NOMO-1 treated with dmso at 0.1 percent for 144 hours (cell line): Measurements from ENCODE around the gene SPATS2.
"Not testable (repeated sequence)": the region's sequence is repeated elsewhere in the genome, so short reads cannot be mapped to it uniquely, and the experiment has no call there.

Experiments used
- DNase-seq: peaks from one replicate; lab custom pipeline; 2025; ENCODE audit not compliant: unreplicated experiment; lab: John Stamatoyannopoulos, UW

Gene SPATS2

DNA sequence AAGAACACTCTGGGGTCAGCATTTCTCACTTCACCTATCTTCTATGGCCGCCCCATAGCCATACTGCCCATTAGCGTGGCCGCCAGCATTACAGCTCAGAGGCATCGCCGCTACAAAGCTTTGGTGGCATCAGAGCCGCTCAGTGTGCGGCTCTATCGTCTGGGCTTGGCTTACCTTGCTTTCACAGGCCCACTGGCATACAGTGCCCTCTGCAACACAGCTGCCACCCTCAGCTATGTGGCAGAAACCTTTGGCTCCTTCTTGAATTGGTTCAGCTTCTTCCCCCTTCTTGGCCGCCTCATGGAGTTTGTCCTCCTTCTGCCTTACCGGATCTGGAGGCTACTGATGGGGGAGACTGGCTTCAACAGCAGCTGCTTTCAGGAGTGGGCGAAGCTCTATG lies 18.0 kb upstream of the SPATS2 start:
- no peak for DNase-seq

DNA sequence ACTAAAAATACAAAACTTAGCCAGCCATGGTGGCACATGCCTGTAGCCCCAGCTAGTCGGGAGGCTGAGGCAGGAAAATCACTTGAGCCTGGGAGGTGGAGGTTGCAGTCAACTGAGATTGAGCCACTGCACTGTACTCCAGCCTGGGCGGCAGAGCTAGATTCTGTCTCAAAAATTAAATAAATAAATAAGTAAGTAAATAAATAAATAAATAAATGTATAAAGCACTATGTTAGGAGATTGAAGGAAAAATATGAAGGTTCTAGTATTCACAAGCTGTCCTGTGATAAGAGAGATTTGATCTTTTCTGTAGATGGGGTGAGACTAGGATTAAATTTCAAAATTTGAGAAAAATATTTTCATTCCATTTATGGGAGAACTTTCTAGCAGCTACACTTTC lies 14.9 kb upstream of the SPATS2 start:
- no peak for DNase-seq

DNA sequence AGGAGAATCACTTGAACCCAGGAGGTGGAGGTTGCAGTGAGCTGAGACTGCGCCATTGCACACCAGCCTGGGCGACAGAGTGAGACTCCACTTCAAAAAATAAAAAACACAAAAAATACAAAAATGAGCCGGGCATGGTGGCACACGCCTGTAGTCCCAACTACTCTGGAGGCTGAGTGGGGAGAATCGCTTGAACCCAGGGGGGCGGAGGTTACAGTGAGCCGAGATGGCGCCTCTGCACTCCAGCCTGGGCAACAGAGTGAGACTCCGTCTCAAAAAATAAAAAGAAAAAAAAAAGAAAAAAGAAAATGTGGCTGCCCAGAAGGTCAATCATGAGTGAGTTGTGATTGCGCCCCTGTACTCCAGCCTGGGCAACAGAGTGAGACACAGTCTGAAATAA lies 11.3 kb upstream of the SPATS2 start:
- DNase-seq = no peak

DNA sequence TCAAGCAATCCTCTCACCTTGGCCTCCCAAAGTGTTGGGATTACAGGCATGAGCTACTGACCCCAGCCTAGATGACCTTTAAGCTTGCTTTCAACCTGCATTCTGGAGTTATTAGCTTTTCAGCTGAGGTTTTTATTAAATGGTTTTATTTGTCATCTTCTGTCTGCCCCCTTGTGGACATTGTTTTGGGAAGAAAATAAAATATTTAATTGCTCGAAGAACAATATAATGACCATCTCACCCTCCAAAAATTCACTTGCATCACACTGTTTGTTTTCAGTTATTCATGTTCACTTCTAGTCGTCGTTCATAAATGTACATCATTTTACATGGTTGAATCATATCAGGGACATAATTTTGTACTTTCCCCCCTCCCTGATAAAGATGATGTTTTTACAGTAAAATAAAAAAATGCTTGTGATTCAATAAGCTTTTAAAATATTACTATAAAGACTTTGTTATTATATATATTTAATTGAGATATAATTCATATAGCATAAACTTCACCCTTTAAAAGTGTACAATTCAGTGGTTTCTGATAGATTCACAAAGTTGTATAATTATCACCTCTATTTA lies 10.1 kb upstream of the SPATS2 start:
- no peak for DNase-seq

DNA sequence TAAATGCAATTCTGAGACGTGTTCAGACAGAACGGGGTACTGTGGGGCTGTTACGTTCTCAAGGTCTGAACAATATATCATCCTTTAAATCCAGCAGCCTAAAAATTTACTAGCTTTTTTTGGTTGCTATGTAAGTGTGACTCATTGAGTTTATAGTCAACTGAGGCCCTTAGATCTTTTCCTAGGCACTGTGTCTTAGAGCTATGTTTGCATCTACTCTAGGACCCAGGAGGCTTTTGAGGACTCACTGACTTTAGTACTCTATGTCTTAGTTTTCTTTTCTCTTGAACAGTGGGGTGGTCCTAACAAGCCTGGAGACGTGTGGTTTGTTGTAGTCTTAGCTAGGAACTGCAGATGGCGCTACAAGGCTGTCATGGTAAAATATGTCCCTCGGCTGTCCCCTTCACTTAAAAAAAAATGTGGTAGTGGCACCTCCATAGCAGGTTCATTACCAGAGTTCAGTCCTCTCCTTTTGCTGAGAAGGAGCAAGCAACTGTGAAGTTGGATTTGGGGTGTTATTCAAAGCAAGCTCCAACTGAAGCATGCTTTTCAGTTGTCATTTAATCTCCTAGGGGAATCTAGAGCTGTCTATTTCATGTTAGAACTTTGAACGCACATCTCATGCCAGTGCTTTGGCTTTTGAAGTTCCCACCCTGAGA lies 8.7 kb upstream of the SPATS2 start:
- peak; percentile 27 for DNase-seq

DNA sequence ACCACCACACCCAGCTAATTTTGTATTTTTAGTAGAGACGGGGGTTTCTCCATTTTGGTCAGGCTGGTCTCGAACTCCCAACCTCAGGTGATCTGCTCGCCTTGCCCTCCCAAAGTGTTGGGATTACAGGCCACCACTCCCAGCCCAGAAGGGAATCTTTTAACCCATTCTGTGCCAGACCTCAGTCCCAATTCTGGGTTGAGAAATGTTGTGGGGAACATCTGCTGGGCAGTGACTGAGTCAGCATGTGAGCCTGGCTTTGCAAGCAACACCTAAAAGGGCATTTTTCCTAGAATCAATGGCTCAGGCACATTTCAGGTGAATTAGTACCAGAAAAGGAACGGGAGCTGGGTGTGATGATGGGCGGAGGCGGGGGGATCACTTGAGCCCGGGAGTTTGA lies 7.6 kb upstream of the SPATS2 start:
- no peak for DNase-seq

DNA sequence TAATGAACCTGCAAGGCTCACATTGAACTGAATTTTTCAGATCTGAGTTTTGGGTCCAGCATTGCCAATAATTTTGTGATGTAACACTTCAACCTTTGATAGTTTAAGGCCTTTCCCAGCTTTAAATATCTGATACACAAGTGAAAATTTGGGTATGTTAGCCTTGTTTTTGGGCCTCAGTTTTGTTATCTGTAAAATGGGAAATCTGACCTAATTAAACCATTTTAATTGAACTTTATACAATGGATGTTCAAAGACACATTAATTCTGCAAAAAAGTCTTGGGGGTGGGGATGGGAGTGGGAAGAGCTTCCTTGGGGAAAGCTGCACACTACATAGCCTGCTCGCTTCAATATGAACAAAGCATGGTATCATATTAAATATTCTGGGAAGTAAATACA lies 5.2 kb upstream of the SPATS2 start:
- DNase-seq = no peak

DNA sequence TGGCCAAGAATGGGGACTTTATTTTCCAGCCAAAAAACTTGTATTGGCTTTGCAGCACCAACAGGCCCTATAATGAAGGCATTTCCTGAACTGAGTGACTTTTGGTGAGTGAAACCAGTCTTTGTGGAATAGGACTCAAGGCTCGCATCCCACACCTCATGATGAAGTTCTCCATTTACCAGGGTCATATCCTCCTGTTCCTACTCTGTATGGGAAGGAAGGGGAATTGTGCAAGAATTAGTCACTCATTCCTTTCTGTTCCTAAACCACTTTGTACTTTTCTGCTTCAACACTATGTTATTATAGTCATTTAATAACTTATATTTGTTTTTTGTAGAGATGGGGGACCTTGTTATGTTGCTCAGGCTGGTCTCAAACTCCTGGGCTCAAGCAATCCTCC lies 2.3 kb upstream of the SPATS2 start:
- DNase-seq = no peak

DNA sequence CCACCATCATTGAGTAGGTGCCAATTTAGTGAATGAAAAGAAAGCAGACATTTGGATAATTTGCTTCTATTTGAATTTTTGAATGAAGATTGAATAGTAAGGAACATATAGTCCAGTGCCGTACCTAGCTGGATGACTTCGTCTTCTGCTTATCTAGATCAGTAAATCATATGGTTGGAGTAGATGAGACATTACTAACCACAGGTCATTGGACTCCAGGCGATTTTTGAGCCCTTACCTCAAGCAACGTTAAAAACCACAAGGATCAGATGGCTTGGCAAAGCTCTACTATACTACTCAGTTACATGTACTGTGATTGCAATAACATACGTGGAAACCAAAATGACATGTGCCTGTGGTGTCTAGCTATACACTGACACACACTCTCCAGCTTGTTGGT lies 1.7 kb upstream of the SPATS2 start:
- no peak for DNase-seq

DNA sequence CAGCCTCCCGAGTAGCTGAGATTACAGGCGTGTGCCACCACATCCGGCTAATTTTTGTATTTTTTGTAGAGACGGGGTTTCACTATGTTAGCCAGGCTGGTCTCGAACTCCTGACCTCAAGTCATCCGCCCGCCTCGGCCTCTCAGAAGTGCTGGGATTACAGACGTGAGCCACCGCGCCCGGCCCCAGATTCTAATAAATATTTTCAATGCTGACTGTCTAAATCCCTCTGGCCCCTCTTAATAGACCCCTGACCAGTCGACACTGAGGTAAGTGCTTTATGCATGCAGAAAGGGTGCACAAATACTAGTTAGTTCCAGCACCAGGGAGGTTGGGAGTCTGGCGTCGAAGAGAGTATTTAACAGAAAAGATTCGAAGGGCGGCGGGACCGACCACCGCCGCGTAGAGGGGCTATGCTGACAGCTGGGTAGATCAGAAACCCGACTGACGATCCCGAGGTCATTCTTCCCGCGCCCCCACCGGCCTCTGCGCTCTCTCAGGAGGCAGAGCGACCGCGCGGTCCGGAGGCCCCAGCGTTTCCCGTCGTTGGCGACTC lies 1.1 kb upstream of the SPATS2 start:
- no peak for DNase-seq

DNA sequence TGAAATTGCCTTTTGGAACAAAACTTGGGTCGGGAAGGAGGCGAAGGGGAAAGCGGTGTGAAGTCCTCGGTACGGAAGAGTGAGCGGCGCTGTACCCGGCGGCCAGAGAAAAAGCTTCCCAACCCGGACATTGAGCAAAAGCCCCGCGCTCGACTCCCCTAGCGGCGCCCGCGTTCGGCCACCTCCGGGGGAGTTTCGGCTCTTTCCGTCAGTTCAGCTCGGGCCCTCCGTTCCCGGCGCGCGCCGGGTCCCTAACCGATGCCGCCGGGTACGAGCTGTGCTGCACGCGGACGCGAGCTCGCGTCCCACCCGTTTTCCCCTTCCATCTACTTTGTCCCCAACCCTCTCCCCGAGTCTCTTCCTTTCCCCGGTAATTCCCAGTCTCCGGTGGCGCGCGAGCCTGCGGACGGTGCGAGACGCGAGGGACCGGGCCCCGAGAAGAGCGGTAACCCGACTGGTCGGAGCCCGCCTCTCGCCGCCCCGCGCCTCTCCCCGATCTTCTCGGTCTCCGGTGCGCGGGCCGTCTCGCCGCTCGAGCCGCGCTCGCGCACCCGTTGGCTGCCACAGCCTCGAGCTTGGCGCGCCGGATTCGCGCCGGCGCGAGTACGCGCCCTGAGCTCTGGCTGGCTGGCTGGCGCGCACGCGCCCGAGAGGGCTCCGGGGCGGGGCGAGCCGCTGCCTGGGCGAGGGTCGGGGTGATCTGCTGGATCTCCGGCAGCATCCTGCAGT lies 446 bp upstream of the SPATS2 start:
- DNase-seq = peak; percentile 86

DNA sequence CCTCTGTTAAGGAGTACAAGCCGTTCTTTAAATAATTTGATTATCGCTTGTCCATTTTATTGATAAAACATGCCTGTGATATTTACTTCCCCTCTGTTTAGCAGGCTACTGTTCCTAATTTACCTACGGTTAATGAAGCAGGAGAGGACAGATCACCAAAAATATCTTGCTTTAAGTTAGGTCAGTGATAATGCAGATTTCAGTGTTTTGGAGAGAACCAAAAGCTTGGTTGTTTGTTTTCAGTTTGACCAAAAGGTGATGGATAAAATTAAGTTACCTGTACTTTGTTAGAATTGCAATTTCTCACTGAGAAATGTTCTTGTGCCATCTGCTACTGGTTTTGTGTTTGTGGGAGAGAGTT lies 958 bp downstream of the SPATS2 start:
- DNase-seq = no peak

DNA sequence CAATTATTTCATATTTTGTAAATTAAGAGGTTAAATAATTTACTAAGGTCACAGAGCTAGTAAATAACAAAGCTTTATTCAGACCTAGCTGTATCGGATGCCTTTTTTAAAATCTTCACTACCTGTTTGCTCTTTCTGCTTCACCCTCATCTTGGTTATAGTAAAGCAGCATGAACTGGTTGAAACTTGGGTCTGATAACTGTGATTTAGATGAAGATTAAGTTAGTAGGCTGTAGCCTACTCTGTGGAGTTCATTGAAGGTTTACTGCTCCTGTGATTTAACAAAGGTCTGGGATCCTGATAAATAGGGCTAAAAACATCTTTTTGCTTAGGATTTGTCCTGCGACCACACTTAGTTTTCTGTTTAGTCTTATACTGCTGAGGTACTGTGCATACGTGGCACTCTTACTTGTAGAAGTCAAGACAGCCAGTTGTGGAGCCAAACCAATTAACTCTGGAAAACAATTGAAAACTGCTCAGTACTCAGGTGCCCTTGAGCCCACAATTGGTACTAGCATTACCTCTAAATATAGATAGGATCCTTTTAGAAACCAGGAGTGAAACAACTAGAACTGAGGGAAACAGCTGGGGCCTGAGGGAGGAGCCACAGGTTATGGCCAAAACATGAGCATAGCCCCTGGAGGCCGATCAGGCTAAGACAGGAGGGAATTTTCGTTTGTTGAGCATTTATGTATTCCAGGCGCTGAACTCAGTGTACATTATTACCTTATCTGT lies 2.3 kb downstream of the SPATS2 start:
- peak; percentile 37 for DNase-seq

DNA sequence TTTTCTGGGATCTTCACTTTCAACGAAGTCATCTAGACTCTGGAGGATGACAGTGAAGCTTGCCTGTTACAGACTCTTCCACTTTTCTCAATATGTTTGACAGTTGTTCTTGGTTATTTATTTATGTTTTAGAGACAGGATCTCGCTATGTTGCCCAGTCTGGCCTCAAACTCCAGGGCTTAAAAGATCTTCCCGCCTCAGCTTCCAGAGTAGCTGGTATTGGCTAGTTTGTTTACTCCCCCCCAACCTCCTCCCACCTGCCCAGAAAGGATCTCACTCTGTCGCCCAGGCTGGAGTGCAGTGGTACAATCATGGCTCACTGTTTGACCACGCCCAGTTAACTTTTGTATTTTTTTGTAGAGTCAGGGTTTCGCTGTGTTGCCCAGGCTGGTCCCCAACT lies 3.3 kb downstream of the SPATS2 start:
- no peak for DNase-seq

DNA sequence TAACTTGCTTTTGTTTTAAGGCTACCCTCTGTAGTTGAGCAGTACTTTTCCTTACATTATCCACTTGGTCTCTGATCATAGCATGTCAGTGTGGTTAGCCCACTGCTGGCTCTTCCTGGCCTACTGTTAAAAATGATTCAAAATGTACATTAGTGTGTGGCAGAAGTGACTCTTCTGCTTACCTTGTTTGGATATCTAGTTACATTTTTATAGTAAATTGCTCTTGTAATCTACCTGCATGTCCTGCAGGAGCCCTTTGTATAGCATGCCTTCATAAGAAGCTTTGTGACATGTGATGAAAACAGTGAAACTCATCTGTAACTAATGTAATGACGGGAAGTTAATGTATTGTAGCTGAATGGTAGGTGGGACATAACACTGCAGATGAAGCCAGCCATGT lies 8.1 kb downstream of the SPATS2 start:
- no peak for DNase-seq

DNA sequence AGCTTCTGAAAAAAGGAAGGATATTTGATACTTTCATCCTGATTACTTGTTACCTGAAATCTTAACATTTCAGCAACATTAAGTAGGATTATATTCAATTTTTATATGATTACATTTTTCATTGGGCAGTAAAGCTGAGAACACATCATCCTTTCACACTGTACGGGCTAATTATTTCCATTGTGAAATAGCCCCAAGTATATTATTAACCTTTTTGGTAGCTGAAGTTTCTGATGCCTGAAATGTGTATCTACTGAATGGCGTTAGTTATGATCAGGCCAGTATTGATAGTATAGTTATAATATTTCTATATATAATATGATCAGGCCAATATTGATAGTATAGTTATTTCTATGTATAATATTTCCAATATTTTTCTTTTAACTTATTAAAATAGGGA lies 10.1 kb downstream of the SPATS2 start:
- no peak for DNase-seq

DNA sequence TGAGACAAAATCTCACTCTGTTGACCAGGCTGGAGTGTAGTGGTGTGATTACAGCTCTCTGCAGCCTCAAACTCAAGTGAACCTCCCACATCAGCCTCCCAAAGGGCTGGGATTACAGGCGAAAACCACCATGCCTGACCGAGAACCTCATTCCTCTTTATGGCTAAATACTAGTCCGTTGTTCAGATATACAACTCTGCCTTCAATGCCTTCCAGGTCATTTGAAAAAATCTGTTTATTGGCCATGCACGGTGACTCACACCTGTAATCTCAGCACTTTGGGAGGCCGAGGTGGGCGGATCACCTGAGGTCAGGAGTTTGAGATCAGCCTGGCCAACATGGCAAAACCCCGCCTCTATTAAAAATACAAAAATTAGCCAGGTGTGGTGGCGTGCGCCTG lies 12.9 kb downstream of the SPATS2 start:
- DNase-seq = not testable (repeated sequence)

DNA sequence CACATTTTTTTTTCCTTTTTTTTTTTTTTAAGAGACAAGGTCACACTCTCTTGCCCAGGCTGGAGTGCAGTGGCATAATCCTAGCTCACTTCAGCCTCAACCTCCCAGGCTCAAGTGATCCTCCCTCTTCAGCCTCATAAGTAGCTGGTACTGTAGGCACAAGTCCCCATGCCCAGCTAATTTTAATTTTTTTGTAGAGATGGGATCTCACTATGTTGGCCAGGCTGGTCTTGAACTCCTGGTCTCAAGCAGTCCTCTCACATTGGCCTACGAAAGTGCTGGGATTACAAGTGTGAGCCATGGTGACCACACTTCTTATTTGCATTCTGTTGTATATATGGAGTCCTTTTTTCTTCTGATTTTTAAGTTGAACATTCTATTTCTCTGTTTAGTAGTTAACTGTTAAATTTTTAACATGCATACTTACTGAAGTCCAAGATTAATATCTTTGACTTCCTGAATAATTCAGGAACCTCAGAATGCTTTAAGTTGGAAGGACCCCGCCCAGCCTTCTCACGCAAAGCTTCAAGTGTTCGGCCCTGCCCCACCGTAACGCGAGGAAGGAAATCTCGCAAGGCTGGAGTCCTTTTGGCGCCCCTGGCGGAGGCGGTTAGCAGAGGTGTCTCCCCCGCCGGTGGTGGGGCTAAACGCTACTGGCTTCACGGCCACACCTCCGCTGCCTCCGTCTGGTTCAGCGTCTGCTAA lies 21.6 kb downstream of the SPATS2 start:
- peak; percentile 81 for DNase-seq

DNA sequence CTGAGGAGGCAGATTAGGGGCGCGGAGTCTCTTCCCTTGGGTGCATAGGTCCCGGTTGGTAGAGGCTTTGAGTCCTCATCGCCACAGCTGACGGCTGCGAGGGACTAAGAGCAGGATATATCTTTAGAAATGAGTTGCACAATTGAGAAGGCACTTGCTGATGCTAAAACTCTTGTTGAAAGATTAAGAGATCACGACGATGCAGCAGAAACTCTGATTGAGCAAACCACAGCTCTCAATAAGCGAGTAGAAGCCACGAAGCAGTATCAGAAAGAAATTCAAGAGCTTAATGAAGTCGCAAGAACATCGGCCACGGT lies 22.1 kb downstream of the SPATS2 start:
- DNase-seq = no peak

DNA sequence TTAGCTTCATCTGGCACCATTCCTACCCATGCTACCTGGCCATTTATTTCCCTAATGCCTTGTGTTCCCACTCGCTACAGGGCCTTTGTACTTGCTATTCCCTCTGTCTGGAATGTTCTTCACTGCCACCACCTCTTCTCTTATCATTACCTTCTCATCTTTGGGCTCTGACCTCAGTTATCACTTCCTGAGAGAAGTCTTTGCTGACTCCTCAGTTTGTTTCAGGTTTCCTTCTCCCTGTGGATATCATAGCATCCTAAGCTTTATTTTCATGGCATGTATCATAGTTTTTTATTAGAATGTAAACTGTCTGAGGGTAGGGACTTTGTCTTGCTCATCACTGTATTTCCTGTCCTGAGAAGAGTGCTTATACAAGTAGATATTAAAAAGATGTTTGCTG lies 29.7 kb downstream of the SPATS2 start:
- DNase-seq = no peak

DNA sequence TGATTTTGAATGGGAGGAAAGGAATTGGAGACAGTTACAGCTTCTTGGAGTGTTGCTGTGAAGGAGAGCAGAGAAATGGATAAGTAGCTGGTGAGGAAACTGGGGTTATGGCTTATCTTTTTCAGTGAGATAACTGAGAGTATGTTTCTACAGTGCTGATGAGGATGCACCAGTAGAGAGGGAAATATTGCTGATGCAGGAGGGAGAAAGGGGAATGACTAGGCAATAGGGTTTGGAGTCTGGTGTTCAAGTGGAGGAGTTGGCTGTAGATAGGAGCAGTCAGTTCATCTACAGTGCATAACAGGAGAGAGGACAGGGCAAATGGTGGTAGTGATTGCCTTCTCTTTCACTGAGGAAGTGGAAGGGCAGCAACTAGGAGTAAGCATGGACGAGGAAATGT lies 33.0 kb downstream of the SPATS2 start:
- no peak for DNase-seq
